ENCODE measurements around the gene TMEM35B. TPM values are rescaled to one million over a fixed set of nuclear protein-coding genes. Genes with fewer than 3 reads are reported as not detected.
"Not testable (repeated sequence)": the region's sequence is repeated elsewhere in the genome, so short reads cannot be mapped to it uniquely, and the experiment has no call there.

The TMEM35B gene
- total and polyA plus RNA-seq, 2 donors: 21.9 to 47.6 TPM

- DNase-seq (ENCODE audit: low read depth in 6 of 9, low spot score in 9 of 9); H3K4me3 ChIP-seq (ENCODE audit: low read length in 2 of 2); H3K9me3 ChIP-seq (ENCODE audit: control insufficient read depth in 2 of 2, insufficient read depth in 1 of 2, low read length in 1 of 2); H3K27me3 ChIP-seq (ENCODE audit: control insufficient read depth in 2 of 2, insufficient read depth in 1 of 2, low read length in 1 of 2); H3K36me3 ChIP-seq (ENCODE audit: control insufficient read depth in 2 of 2, insufficient read depth in 2 of 2, low read length in 1 of 2); H3K4me1 ChIP-seq (ENCODE audit: control insufficient read depth in 2 of 2, insufficient read depth in 2 of 2, low read length in 2 of 2); H3K27ac ChIP-seq (ENCODE audit: low read depth in 1 of 2, low read length in 1 of 2): not testable (repeated sequence)
- 96% methylated on average over 41 of the region's 41 CpGs for WGBS
Measured at GRCh38 chr1:34947641-34948314, 37.4 kb downstream of the TMEM35B start.

- no peaks in the 10 kb centered on the region for H3K36me3 ChIP-seq (ENCODE audit: control insufficient read depth in 2 of 2, insufficient read depth in 2 of 2, low read length in 1 of 2)
- DNase-seq (ENCODE audit: low read depth in 6 of 9, low spot score in 9 of 9): no peak
- 96% methylated on average over 6 of the region's 6 CpGs for WGBS
Measured at GRCh38 chr1:34946211-34946610, 38.9 kb downstream of the TMEM35B start.

GRCh38 chr1:34941798-34942197 lies 43.3 kb downstream of the TMEM35B start:
- not testable (repeated sequence) for H3K27ac ChIP-seq (ENCODE audit: low read depth in 1 of 2, low read length in 1 of 2); H3K9me3 ChIP-seq (ENCODE audit: control insufficient read depth in 2 of 2, insufficient read depth in 1 of 2, low read length in 1 of 2); H3K27me3 ChIP-seq (ENCODE audit: control insufficient read depth in 2 of 2, insufficient read depth in 1 of 2, low read length in 1 of 2); H3K4me3 ChIP-seq (ENCODE audit: low read length in 2 of 2); H3K4me1 ChIP-seq (ENCODE audit: control insufficient read depth in 2 of 2, insufficient read depth in 2 of 2, low read length in 2 of 2); DNase-seq (ENCODE audit: low read depth in 6 of 9, low spot score in 9 of 9); H3K36me3 ChIP-seq (ENCODE audit: control insufficient read depth in 2 of 2, insufficient read depth in 2 of 2, low read length in 1 of 2)
- WGBS: 88% methylated on average over 2 of the region's 2 CpGs

More at GRCh38 chr1:34946211-34946610, 38.9 kb downstream of the TMEM35B start:
- Histone ChIP-seq H3K9me3 (ENCODE audit: control insufficient read depth in 2 of 2, insufficient read depth in 1 of 2, low read length in 1 of 2) (no peaks in the 10 kb centered on the region), H3K4me1 (ENCODE audit: control insufficient read depth in 2 of 2, insufficient read depth in 2 of 2, low read length in 2 of 2) (no peaks in the 10 kb centered on the region), H3K27me3 (ENCODE audit: control insufficient read depth in 2 of 2, insufficient read depth in 1 of 2, low read length in 1 of 2) (peaks cover 0 to 3% of the 10 kb centered on the region in 2 donors), H3K27ac (ENCODE audit: low read depth in 1 of 2, low read length in 1 of 2) (no peak overlapping the region), H3K4me3 (ENCODE audit: low read length in 2 of 2) (no peak overlapping the region)

Other genes with a start within 250 kb of the TMEM35B start
- gene GJB5, start 230.3 kb downstream of the TMEM35B start, total RNA-seq: 1.7 TPM
- 3.9 TPM for gene GJB5, start 230.3 kb downstream of the TMEM35B start, polyA plus RNA-seq
- 0.42 TPM for gene GJB4, start 225.6 kb downstream of the TMEM35B start, total RNA-seq
- 0.84 TPM for gene GJB4, start 225.6 kb downstream of the TMEM35B start, polyA plus RNA-seq
- 0.66 TPM for gene GJB3, start 204.1 kb downstream of the TMEM35B start, total RNA-seq
- gene GJB3, start 204.1 kb downstream of the TMEM35B start, polyA plus RNA-seq: 4.5 TPM
- gene GJA4, start 192.3 kb downstream of the TMEM35B start, total RNA-seq: 3.8 TPM
- 10.0 TPM for gene GJA4, start 192.3 kb downstream of the TMEM35B start, polyA plus RNA-seq
- gene SMIM12, start 125.6 kb downstream of the TMEM35B start, total RNA-seq: 25.7 TPM
- gene SMIM12, start 125.6 kb downstream of the TMEM35B start, polyA plus RNA-seq: 31.9 TPM
- gene DLGAP3, start 55.7 kb downstream of the TMEM35B start, total RNA-seq: 0.24 TPM
- 0.23 TPM for gene DLGAP3, start 55.7 kb downstream of the TMEM35B start, polyA plus RNA-seq
- 8.3 TPM for gene ZMYM6, start 46.6 kb upstream of the TMEM35B start, total RNA-seq
- gene ZMYM6, start 46.6 kb upstream of the TMEM35B start, polyA plus RNA-seq: 25.6 TPM
- gene ZMYM1, start 94.0 kb upstream of the TMEM35B start, total RNA-seq: 10.3 TPM
- 8.6 TPM for gene ZMYM1, start 94.0 kb upstream of the TMEM35B start, polyA plus RNA-seq
- 241 TPM for gene SFPQ, start 207.8 kb upstream of the TMEM35B start, total RNA-seq
- 327 TPM for gene SFPQ, start 207.8 kb upstream of the TMEM35B start, polyA plus RNA-seq

Data from thymus (tissue), 11 donors.